HEK293T (cell line): ENCODE results near the gene C19orf73.

Experiments
- NFRKB ChIP-seq: fragments of 450-650 bp; IDR thresholded peaks from 2 replicates; pipeline ENCODE4 v1.6.1; 2016; ENCODE audit warnings: mild to moderate bottlenecking, moderate library complexity
- SP1 ChIP-seq: fragments of 450-650 bp; IDR thresholded peaks from 2 replicates; pipeline ENCODE4 v1.6.1; 2017
- ZNF384 ChIP-seq: fragments of 450-650 bp; IDR thresholded peaks from 2 replicates; pipeline ENCODE4 v1.6.1; 2016

DNA sequence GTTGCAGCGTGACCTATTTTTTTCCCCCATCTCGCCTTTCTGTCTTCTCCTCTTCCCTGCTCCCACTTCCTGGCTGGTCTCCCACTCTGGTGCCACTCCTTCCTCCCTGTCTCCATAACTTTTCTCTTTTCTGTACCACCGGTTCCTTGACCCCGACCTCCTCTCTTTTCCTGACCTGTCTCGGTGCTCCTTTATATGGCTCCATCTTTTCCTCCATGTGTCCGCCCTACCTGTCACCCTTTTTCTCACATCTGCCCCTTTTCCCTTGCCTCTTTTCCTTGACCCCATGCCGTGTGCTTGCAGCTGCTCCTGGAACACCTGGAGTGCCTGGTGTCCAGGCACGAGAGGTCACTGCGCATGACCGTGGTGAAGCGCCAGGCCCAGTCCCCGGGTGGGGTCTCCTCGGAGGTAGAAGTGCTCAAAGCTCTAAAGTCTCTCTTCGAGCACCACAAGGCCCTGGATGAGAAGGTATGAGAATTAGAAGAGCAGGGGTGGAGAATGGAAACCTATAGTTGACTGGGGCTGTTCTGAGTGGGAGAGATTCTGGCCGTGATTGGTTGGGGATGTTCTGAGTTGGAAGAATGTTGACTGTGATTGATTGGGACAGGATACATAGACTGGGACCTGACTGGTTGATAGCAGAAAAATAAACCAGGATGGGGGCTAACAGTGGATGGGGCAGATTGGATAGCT is 9.7 kb upstream of the C19orf73 start:
- no peak for TF ChIP-seq NFRKB
- TF ChIP-seq SP1: no peak
- no peak for TF ChIP-seq ZNF384
